Measurements from ENCODE around the gene TPCN2. TPM values are rescaled to one million over a fixed set of nuclear protein-coding genes. Genes with fewer than 3 reads are reported as not detected.

The TPCN2 gene
- total and polyA plus RNA-seq, 9 of the 15 experiments (the other 6 are each of a cell fraction or from before 2014, with no cell fraction given): 0.66 to 10.2 (median 4.6) TPM

GRCh38 chr11:69059429-69059828 is 10.7 kb downstream of the TPCN2 start:
- no peak for ATAC-seq
- WGBS (ENCODE audit: insufficient coverage, low coverage, missing lambda C conversion rate): 41% methylated on average over 5 of the region's 7 CpGs
- Histone ChIP-seq H3K9ac (ENCODE audit: insufficient read depth in 1 of 2, low read depth in 2 of 2, low read length in 2 of 2) (peak overlapping the region in 1 of 2 experiments; percentile 45; a peak in 2 of 4 replicates), H2AFZ (ENCODE audit: low read depth, low read length) (no peak overlapping the region), H3K9me3 (replicated peaks; ENCODE audit: control insufficient read depth, insufficient read depth, low read depth, low read length) (no peaks in the 10 kb centered on the region), H3K9me1 (ENCODE audit: control insufficient read depth, insufficient read depth, low read length) (no peaks in the 10 kb centered on the region), H3K27ac (ENCODE audit: extremely low read depth, low read depth, low read length) (no peak overlapping the region), H3K4me2 (ENCODE audit: insufficient read depth, low read length) (no peak overlapping the region), H3K27me3 (ENCODE audit: control insufficient read depth in 2 of 2, insufficient read depth in 2 of 2, low read length in 2 of 2) (no peaks in the 10 kb centered on the region), H4K20me1 (replicated peaks; ENCODE audit: control insufficient read depth, insufficient read depth, low read length) (peaks cover 9% of the 10 kb centered on the region; the same call in 1 of the 2 replicates), H3K79me2 (ENCODE audit: control insufficient read depth, insufficient read depth, low read length) (no peaks in the 10 kb centered on the region), H3K4me1 (replicated peaks in 1 of 2; ENCODE audit: control insufficient read depth in 2 of 2, insufficient read depth in 2 of 2, low read length in 2 of 2) (peaks cover 0 to 21% of the 10 kb centered on the region in 2 experiments; a peak in 2 of 5 replicates), H3K36me3 (ENCODE audit: control insufficient read depth, insufficient read depth, low read length) (no peaks in the 10 kb centered on the region), H3K4me3 (no peak overlapping the region)
- no peak for FAIRE-seq
- DNase-seq (ENCODE audit: extremely low read depth in 1 of 4, low spot score in 3 of 4): no peak
- intact Hi-C loops (cut with micrococcal nuclease): no loop called here
- in situ Hi-C loops (cut with MboI): no loop called here
- TF ChIP-seq E2F3 (CRISPR knock-in tag; IDR thresholded peaks at IDR 0.05) (no peak), MTA3 (IDR thresholded peaks at IDR 0.05; ENCODE audit: borderline replicate concordance) (no peak), CTCFL (IDR thresholded peaks at IDR 0.05; ENCODE audit: borderline replicate concordance, insufficient read depth, low read depth, low read length, poor library complexity, severe bottlenecking) (no peak), POLR2G (IDR thresholded peaks at IDR 0.05; ENCODE audit: low read depth, low read length) (0 out of 2 replicates have a peak, but pooled peaks have one; percentile 8)
- CTCF ChIA-PET (ENCODE audit: low intra/inter-chr PET ratio): no interaction called here
- POLR2A ChIA-PET: interaction anchor here (0.7 kb wide), 1 partner anchor 47 kb away, joined by 3 read pairs; no protein-coding TSS in a partner anchor
- BruUV-seq (replicated peaks): no TSS peak

Measured in K562 (cell line).